Mesenchymal stem cell (in vitro differentiated cells and primary cell): ENCODE data around the gene TMEM72.

Experiments
- DNase-seq: peaks from one replicate; pipeline ENCODE4 v3.0.0-alpha.2; 2013
- H2AFZ ChIP-seq: one replicate; pipeline ENCODE4 v1.6.1; 2013; ENCODE audit warnings: low read depth, mild to moderate bottlenecking, control low read depth, inconsistent platforms, low read length, moderate library complexity
- H2AK5ac ChIP-seq: 2 replicates; pipeline ENCODE4 v1.6.1; 2013; ENCODE audit warnings: low read length, moderate library complexity, mild to moderate bottlenecking, inconsistent platforms; ENCODE audit not compliant: severe bottlenecking
- H2BK120ac ChIP-seq: one replicate; pipeline ENCODE4 v1.6.1; 2013; ENCODE audit warnings: low read depth, mild to moderate bottlenecking, inconsistent platforms, low read length, moderate library complexity
- H2BK12ac ChIP-seq, 2 experiments: one replicate each; pipeline ENCODE4 v1.6.1; 2013; ENCODE audit warnings: inconsistent platforms in 2 of 2, low read length in 2 of 2, mild to moderate bottlenecking in 2 of 2, moderate library complexity in 2 of 2, control low read depth in 1 of 2
- H2BK15ac ChIP-seq: one replicate; pipeline ENCODE4 v1.6.1; 2013; ENCODE audit warnings: mild to moderate bottlenecking, low read depth, inconsistent platforms; ENCODE audit not compliant: poor library complexity, severe bottlenecking
- H2BK5ac ChIP-seq: 2 replicates; pipeline ENCODE4 v1.6.1; 2013; ENCODE audit warnings: low read depth, mild to moderate bottlenecking, low read length, control low read depth, inconsistent platforms; ENCODE audit not compliant: poor library complexity, severe bottlenecking
- H3K14ac ChIP-seq, 2 experiments: one replicate each; pipeline ENCODE4 v1.6.1; 2013; ENCODE audit warnings: inconsistent platforms in 2 of 2, low read length in 2 of 2, control low read depth in 1 of 2, mild to moderate bottlenecking in 1 of 2, moderate library complexity in 1 of 2
- H3K18ac ChIP-seq, 2 experiments: one replicate each; pipeline ENCODE4 v1.6.1; 2013; ENCODE audit warnings: inconsistent platforms in 2 of 2, low read length in 2 of 2, control low read depth in 1 of 2, low read depth in 1 of 2, mild to moderate bottlenecking in 1 of 2
- H3K23ac ChIP-seq, 2 experiments: one replicate each; pipeline ENCODE4 v1.6.1; 2013; ENCODE audit warnings: inconsistent platforms in 2 of 2, low read length in 2 of 2, mild to moderate bottlenecking in 2 of 2, moderate library complexity in 2 of 2, control low read depth in 1 of 2
- H3K27ac ChIP-seq: 2 replicates; pipeline ENCODE4 v1.5.1; 2013; ENCODE audit warnings: mild to moderate bottlenecking, moderate library complexity, low read length, control low read depth, inconsistent platforms; ENCODE audit not compliant: poor library complexity, severe bottlenecking
- H3K27me3 ChIP-seq, 2 experiments: 2 replicates each; pipeline versions ENCODE4 v1.6.1 to v1.7.0; 2013; ENCODE audit warnings: low read length in 2 of 2, mild to moderate bottlenecking in 2 of 2, moderate library complexity in 2 of 2, control low read depth in 1 of 2, inconsistent platforms in 1 of 2; ENCODE audit not compliant: control insufficient read depth in 1 of 2, insufficient read depth in 1 of 2
- H3K36me3 ChIP-seq, 2 experiments: 2 replicates each; pipeline versions ENCODE4 v1.6.1 to v1.7.0; 2013; ENCODE audit warnings: low read length in 2 of 2, control low read depth in 1 of 2, inconsistent platforms in 1 of 2, low read depth in 1 of 2, mild to moderate bottlenecking in 1 of 2; ENCODE audit not compliant: insufficient read depth in 2 of 2, control insufficient read depth in 1 of 2
- H3K4ac ChIP-seq, 2 experiments: one replicate each; pipeline ENCODE4 v1.6.1; 2013; ENCODE audit warnings: inconsistent platforms in 2 of 2, low read length in 2 of 2, mild to moderate bottlenecking in 2 of 2, moderate library complexity in 2 of 2, control low read depth in 1 of 2, low read depth in 1 of 2
- H3K4me1 ChIP-seq: 2 replicates; pipeline ENCODE4 v1.6.1; 2013; ENCODE audit warnings: low read depth, low read length, control low read depth; ENCODE audit not compliant: control insufficient read depth, insufficient read depth
- H3K4me2 ChIP-seq: 2 replicates; pipeline ENCODE4 v1.6.1; 2013; ENCODE audit warnings: low read length, mild to moderate bottlenecking, inconsistent platforms; ENCODE audit not compliant: poor library complexity, severe bottlenecking
- H3K4me3 ChIP-seq, 2 experiments: 2 replicates each; pipeline versions ENCODE4 v1.5.1 to v1.7.0; 2013; ENCODE audit warnings: low read length in 2 of 2, mild to moderate bottlenecking in 2 of 2, control low read depth in 1 of 2, low read depth in 1 of 2; ENCODE audit not compliant: insufficient read depth in 1 of 2
- H3K79me1 ChIP-seq: replicated peaks from 2 replicates; pipeline ENCODE4 v1.6.1; 2013; ENCODE audit warnings: mild to moderate bottlenecking, control low read depth, low read length, inconsistent platforms; ENCODE audit not compliant: poor library complexity, severe bottlenecking
- H3K9ac ChIP-seq: 2 replicates; pipeline ENCODE4 v1.7.0; 2013; ENCODE audit warnings: mild to moderate bottlenecking, low read length, moderate library complexity
- H3K9me3 ChIP-seq: 2 replicates; pipeline ENCODE4 v1.7.0; 2013; ENCODE audit warnings: mild to moderate bottlenecking, low read length; ENCODE audit not compliant: control insufficient read depth
- H4K8ac ChIP-seq: one replicate; pipeline ENCODE4 v1.6.1; 2013; ENCODE audit warnings: inconsistent platforms, mild to moderate bottlenecking, low read length, moderate library complexity
- H4K91ac ChIP-seq: one replicate; pipeline ENCODE4 v1.6.1; 2013; ENCODE audit warnings: mild to moderate bottlenecking, low read length, inconsistent platforms
- WGBS: methylation state at CpG from one replicate; pipeline ENCODE4 v1.1.7; 2013; ENCODE audit warnings: mixed read lengths; 5-methylcytosine and 5-hydroxymethylcytosine counted together

TMEM72 gene

GRCh38 chr10:44937196-44938005, 26.3 kb downstream of the TMEM72 start:
- H3K4ac ChIP-seq: no peak overlapping the region
- H4K8ac ChIP-seq: no peak overlapping the region
- WGBS: 90% methylated on average over 8 of the region's 9 CpGs

GRCh38 chr10:44938956-44939355, 27.8 kb downstream of the TMEM72 start:
- Histone ChIP-seq H3K79me1 (no peaks in the 10 kb centered on the region), H4K8ac (no peak overlapping the region), H3K4ac (no peak overlapping the region), H3K18ac (no peak overlapping the region), H3K27me3 (no peaks in the 10 kb centered on the region), H2AK5ac (peak overlapping the region; percentile 31), H3K36me3 (no peaks in the 10 kb centered on the region), H3K9me3 (peaks cover 5% of the 10 kb centered on the region), H2BK5ac (no peak overlapping the region), H3K4me1 (peaks cover 20% of the 10 kb centered on the region), H3K14ac (no peak overlapping the region), H3K4me2 (no peak overlapping the region), H2BK12ac (no peak overlapping the region), H2BK120ac (no peak overlapping the region), H3K27ac (no peak overlapping the region), H4K91ac (no peak overlapping the region), H2AFZ (no peak overlapping the region), H3K23ac (no peak overlapping the region), H3K4me3 (no peak overlapping the region), H3K9ac (no peak overlapping the region), H2BK15ac (no peak overlapping the region)
- 92% methylated on average over 7 of the region's 7 CpGs for WGBS
- no peak for DNase-seq

More at GRCh38 chr10:44937196-44938005, 26.3 kb downstream of the TMEM72 start:
- Histone ChIP-seq H3K4me3 (no peak overlapping the region), H2AFZ (no peak overlapping the region), H3K4me1 (peaks cover 33% of the 10 kb centered on the region), H2BK12ac (no peak overlapping the region), H3K4me2 (no peak overlapping the region), H3K9ac (no peak overlapping the region), H3K23ac (no peak overlapping the region), H3K27me3 (no peaks in the 10 kb centered on the region), H3K9me3 (peaks cover 3% of the 10 kb centered on the region), H3K18ac (no peak overlapping the region), H2BK5ac (no peak overlapping the region), H3K14ac (no peak overlapping the region), H3K79me1 (no peaks in the 10 kb centered on the region), H2BK120ac (no peak overlapping the region), H2AK5ac (peak overlapping the region; percentile 21), H3K27ac (no peak overlapping the region), H3K36me3 (no peaks in the 10 kb centered on the region), H2BK15ac (no peak overlapping the region), H4K91ac (no peak overlapping the region)
- peak; percentile 37 for DNase-seq

- 97% methylated on average over 4 of the region's 7 CpGs for WGBS
- H3K23ac ChIP-seq: no peak overlapping the region
Measured at GRCh38 chr10:44939691-44940401, 28.7 kb downstream of the TMEM72 start.

GRCh38 chr10:44944354-44944753, 33.2 kb downstream of the TMEM72 start:
- H3K4me2 ChIP-seq: no peak overlapping the region
- no peak overlapping the region for H3K23ac ChIP-seq
- no peak overlapping the region for H2BK120ac ChIP-seq
- no peak overlapping the region for H2BK5ac ChIP-seq
- H4K91ac ChIP-seq: no peak overlapping the region
- no CpG with 5 or more reads among the region's 1 CpG for WGBS
- H3K27me3 ChIP-seq: no peaks in the 10 kb centered on the region
- no peaks in the 10 kb centered on the region for H3K79me1 ChIP-seq
- no peak overlapping the region for H3K14ac ChIP-seq
- no peak overlapping the region for H3K18ac ChIP-seq
- no peak overlapping the region for H2BK12ac ChIP-seq
- peaks cover 10% of the 10 kb centered on the region for H3K4me1 ChIP-seq
- no peak overlapping the region for H3K27ac ChIP-seq
- H4K8ac ChIP-seq: no peak overlapping the region
- H3K36me3 ChIP-seq: no peaks in the 10 kb centered on the region
- H3K9ac ChIP-seq: no peak overlapping the region
- no peak overlapping the region for H2BK15ac ChIP-seq
- DNase-seq: no peak
- H3K4me3 ChIP-seq: peak overlapping the region in 1 of 2 experiments; percentile 0
- H2AFZ ChIP-seq: no peak overlapping the region
- no peak overlapping the region for H3K4ac ChIP-seq
- peaks cover 21% of the 10 kb centered on the region for H3K9me3 ChIP-seq
- H2AK5ac ChIP-seq: no peak overlapping the region

More at GRCh38 chr10:44939691-44940401, 28.7 kb downstream of the TMEM72 start:
- H3K27ac ChIP-seq: peak overlapping the region; percentile 45
- no peaks in the 10 kb centered on the region for H3K36me3 ChIP-seq
- no peak overlapping the region for H2AFZ ChIP-seq
- no peaks in the 10 kb centered on the region for H3K79me1 ChIP-seq
- no peak for DNase-seq
- H3K27me3 ChIP-seq: no peaks in the 10 kb centered on the region
- H2BK12ac ChIP-seq: no peak overlapping the region
- H3K14ac ChIP-seq: no peak overlapping the region
- no peak overlapping the region for H2BK5ac ChIP-seq
- peaks cover 13% of the 10 kb centered on the region for H3K4me1 ChIP-seq
- no peak overlapping the region for H4K8ac ChIP-seq
- no peak overlapping the region for H3K4me3 ChIP-seq
- no peak overlapping the region for H2AK5ac ChIP-seq
- H2BK15ac ChIP-seq: no peak overlapping the region
- H3K4me2 ChIP-seq: no peak overlapping the region
- no peak overlapping the region for H2BK120ac ChIP-seq
- no peak overlapping the region for H3K18ac ChIP-seq
- peaks cover 14% of the 10 kb centered on the region for H3K9me3 ChIP-seq
- no peak overlapping the region for H3K4ac ChIP-seq
- no peak overlapping the region for H4K91ac ChIP-seq
- no peak overlapping the region for H3K9ac ChIP-seq
